Measurements from ENCODE around the gene KAZALD1. TPM values are rescaled to one million over a fixed set of nuclear protein-coding genes. Genes with fewer than 3 reads are reported as not detected.

Gene KAZALD1
- total and polyA plus RNA-seq, 3 experiments from 2014 or later = 0.18 to 0.20 TPM; not detected in 1

GRCh38 chr10:101111547-101111946, 49.8 kb downstream of the KAZALD1 start:
- H3K27me3 ChIP-seq (ENCODE audit: insufficient read depth, low read length, poor library complexity, severe bottlenecking) = no peaks in the 10 kb centered on the region
- ChIA-PET POLR2A (no interaction called here), CTCF (interaction anchor here (0.5 kb wide), 1 partner anchor 40 kb away, joined by 3 read pairs; no protein-coding TSS in a partner anchor)
- no peak overlapping the region for H3K27ac ChIP-seq (ENCODE audit: low read depth, low read length)
- no peaks in the 10 kb centered on the region for H3K4me1 ChIP-seq (ENCODE audit: insufficient read depth, low read length)
- peaks cover 29 to 65% of the 10 kb centered on the region in 2 donors for H3K27me3 Mint-ChIP-seq
- no peak for DNase-seq
- H3K9me3 Mint-ChIP-seq = no peaks in the 10 kb centered on the region
- H3K4me3 ChIP-seq (ENCODE audit: low read length) = no peak overlapping the region
- peaks cover 0 to 1% (median 0%) of the 10 kb centered on the region in 3 donors for H3K36me3 Mint-ChIP-seq
- H3K4me3 Mint-ChIP-seq = no peak overlapping the region
- no peaks in the 10 kb centered on the region for H3K9me3 ChIP-seq (ENCODE audit: low read length)
- no peaks in the 10 kb centered on the region for H3K36me3 ChIP-seq (ENCODE audit: insufficient read depth, low read length)
- no peak overlapping the region for H3K27ac Mint-ChIP-seq
- no peaks in the 10 kb centered on the region for H3K4me1 Mint-ChIP-seq

GRCh38 chr10:101112799-101113594, 51.2 kb downstream of the KAZALD1 start:
- no peak overlapping the region for H3K27ac ChIP-seq (ENCODE audit: low read depth, low read length)
- no peaks in the 10 kb centered on the region for H3K4me1 Mint-ChIP-seq

DNA sequence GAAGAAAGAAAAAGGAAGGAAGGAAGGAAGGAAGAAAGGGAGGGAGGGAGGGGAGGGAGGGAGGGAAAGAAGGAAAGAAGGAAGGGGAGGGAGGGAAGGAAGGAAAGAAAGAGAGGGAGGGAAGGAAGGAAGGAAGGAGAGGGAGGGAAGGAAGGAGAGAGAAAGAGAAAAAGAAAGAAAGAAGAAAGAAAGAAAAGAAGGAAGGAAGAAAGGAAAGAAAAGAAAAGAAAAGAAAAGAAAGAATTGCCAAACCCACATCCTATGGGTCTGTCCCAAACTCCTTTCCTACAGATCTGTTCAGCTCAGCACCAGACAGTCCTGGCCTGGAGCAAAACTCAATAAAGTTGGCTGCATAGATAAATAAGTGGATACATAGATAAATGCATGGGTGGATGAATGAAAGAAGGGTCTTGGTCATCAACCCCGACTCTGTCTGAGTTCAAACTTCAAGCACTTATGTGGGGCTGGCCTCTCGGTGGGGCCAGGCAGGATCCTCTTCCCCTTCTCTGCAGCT, 52.2 kb downstream of the KAZALD1 start:
- H3K27me3 Mint-ChIP-seq = peaks cover 33 to 64% of the 10 kb centered on the region in 2 donors
- H3K9me3 Mint-ChIP-seq = no peaks in the 10 kb centered on the region
- no peaks in the 10 kb centered on the region for H3K4me1 ChIP-seq (ENCODE audit: insufficient read depth, low read length)
- H3K27me3 ChIP-seq (ENCODE audit: insufficient read depth, low read length, poor library complexity, severe bottlenecking) = no peaks in the 10 kb centered on the region
- H3K27ac ChIP-seq (ENCODE audit: low read depth, low read length) = no peak overlapping the region
- POLR2A ChIA-PET = no interaction called here
- H3K36me3 Mint-ChIP-seq = peaks cover 0 to 3% (median 0%) of the 10 kb centered on the region in 3 donors
- DNase-seq = no peak
- H3K36me3 ChIP-seq (ENCODE audit: insufficient read depth, low read length) = no peaks in the 10 kb centered on the region
- no peaks in the 10 kb centered on the region for H3K4me1 Mint-ChIP-seq
- H3K27ac Mint-ChIP-seq = no peak overlapping the region
- CTCF ChIA-PET = interaction anchor here (0.6 kb wide), 1 partner anchor 55 kb away, joined by 3 read pairs; no protein-coding TSS in a partner anchor
- no peak overlapping the region for H3K4me3 ChIP-seq (ENCODE audit: low read length)
- no peak overlapping the region for H3K4me3 Mint-ChIP-seq
- no peaks in the 10 kb centered on the region for H3K9me3 ChIP-seq (ENCODE audit: low read length)

More at GRCh38 chr10:101112799-101113594, 51.2 kb downstream of the KAZALD1 start:
- Mint-ChIP-seq H3K4me3 (no peak overlapping the region), H3K9me3 (no peaks in the 10 kb centered on the region), H3K27ac (no peak overlapping the region), H3K27me3 (peaks cover 30 to 60% of the 10 kb centered on the region in 2 donors), H3K36me3 (peaks cover 0 to 1% (median 0%) of the 10 kb centered on the region in 3 donors)
- no peaks in the 10 kb centered on the region for H3K9me3 ChIP-seq (ENCODE audit: low read length)
- H3K27me3 ChIP-seq (ENCODE audit: insufficient read depth, low read length, poor library complexity, severe bottlenecking) = no peaks in the 10 kb centered on the region
- H3K36me3 ChIP-seq (ENCODE audit: insufficient read depth, low read length) = no peaks in the 10 kb centered on the region
- ChIA-PET POLR2A (no interaction called here), CTCF (interaction anchor here (0.8 kb wide), 2 partner anchors 17 to 29 kb away, joined by 3 to 6 read pairs; no protein-coding TSS in a partner anchor)
- H3K4me3 ChIP-seq (ENCODE audit: low read length) = no peak overlapping the region
- DNase-seq = no peak
- H3K4me1 ChIP-seq (ENCODE audit: insufficient read depth, low read length) = no peaks in the 10 kb centered on the region

DNA sequence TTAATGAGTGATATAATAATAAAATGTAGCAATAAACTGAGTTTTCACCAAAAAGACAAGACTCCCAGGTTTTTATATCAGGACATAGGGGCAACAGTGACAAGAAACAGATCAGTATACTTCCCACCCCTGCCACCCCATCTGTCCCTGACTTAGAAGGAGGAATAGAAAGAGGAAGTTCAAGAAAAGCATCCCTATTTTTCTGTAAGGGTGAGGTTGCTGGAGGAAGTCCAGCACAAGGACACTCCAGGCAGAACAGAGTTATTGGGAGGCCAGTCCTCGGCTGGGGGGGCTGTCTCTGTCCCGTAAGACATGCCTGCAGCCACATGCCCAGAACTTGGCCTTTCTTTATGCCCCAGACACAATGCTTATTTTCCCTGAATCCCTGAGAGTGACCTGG, 52.9 kb downstream of the KAZALD1 start:
- Histone ChIP-seq H3K27ac (ENCODE audit: low read depth, low read length) (no peak overlapping the region), H3K4me3 (ENCODE audit: low read length) (no peak overlapping the region), H3K27me3 (ENCODE audit: insufficient read depth, low read length, poor library complexity, severe bottlenecking) (no peaks in the 10 kb centered on the region), H3K4me1 (ENCODE audit: insufficient read depth, low read length) (no peaks in the 10 kb centered on the region), H3K9me3 (ENCODE audit: low read length) (no peaks in the 10 kb centered on the region), H3K36me3 (ENCODE audit: insufficient read depth, low read length) (no peaks in the 10 kb centered on the region)
- CTCF ChIA-PET = no interaction called here
- Mint-ChIP-seq H3K27ac (no peak overlapping the region), H3K36me3 (peaks cover 0 to 3% (median 0%) of the 10 kb centered on the region in 3 donors), H3K4me3 (no peak overlapping the region), H3K9me3 (no peaks in the 10 kb centered on the region), H3K27me3 (peaks cover 33 to 60% of the 10 kb centered on the region in 2 donors), H3K4me1 (no peaks in the 10 kb centered on the region)
- no peak for DNase-seq
- POLR2A ChIA-PET = no interaction called here

Other genes starting within 250 kb of the KAZALD1 start
- 10 to 100 TPM; 35.4 to 36.1 TPM for gene SLF2, start 149.0 kb upstream of the KAZALD1 start, total RNA-seq
- gene SLF2, start 149.0 kb upstream of the KAZALD1 start, polyA plus RNA-seq = 13.9 TPM
- gene SEMA4G, start 92.5 kb upstream of the KAZALD1 start, total RNA-seq = under 1 TPM; 0.49 to 0.57 TPM
- gene SEMA4G, start 92.5 kb upstream of the KAZALD1 start, polyA plus RNA-seq = 0.06 TPM
- 10 to 100 TPM; 62.5 to 62.8 TPM for gene MRPL43, start 74.5 kb upstream of the KAZALD1 start, total RNA-seq
- 129 TPM for gene MRPL43, start 74.5 kb upstream of the KAZALD1 start, polyA plus RNA-seq
- 10 to 100 TPM; 40.6 to 44.3 TPM for gene TWNK, start 74.4 kb upstream of the KAZALD1 start, total RNA-seq
- 8.2 TPM for gene TWNK, start 74.4 kb upstream of the KAZALD1 start, polyA plus RNA-seq
- gene LZTS2, start 62.2 kb upstream of the KAZALD1 start, total RNA-seq = 10 to 100 TPM; 10.9 to 11.5 TPM
- 19.7 TPM for gene LZTS2, start 62.2 kb upstream of the KAZALD1 start, polyA plus RNA-seq
- gene PDZD7, start 30.9 kb upstream of the KAZALD1 start, total RNA-seq = under 1 TPM; 0.31 to 0.33 TPM
- 0.23 TPM for gene PDZD7, start 30.9 kb upstream of the KAZALD1 start, polyA plus RNA-seq
- gene SFXN3, start 30.8 kb upstream of the KAZALD1 start, total RNA-seq = 10 to 100 TPM; 25.2 to 26.5 TPM
- 17.6 TPM for gene SFXN3, start 30.8 kb upstream of the KAZALD1 start, polyA plus RNA-seq
- gene TLX1, start 69.3 kb downstream of the KAZALD1 start, total RNA-seq = not detected
- not detected for gene TLX1, start 69.3 kb downstream of the KAZALD1 start, polyA plus RNA-seq
- gene LBX1, start 167.5 kb downstream of the KAZALD1 start, total RNA-seq = not detected
- gene LBX1, start 167.5 kb downstream of the KAZALD1 start, polyA plus RNA-seq = not detected